HepG2 (cell line): ENCODE data around the gene ADAMTS4. TPM values are rescaled to one million over a fixed set of nuclear protein-coding genes. Genes with fewer than 3 reads are reported as not detected.
A peak's percentile ranks its signal among the peaks of the same experiment; 100 is the strongest.

ENCODE experiments used
- ATAC-seq: fragments of 200-7000 bp; cut with Tn5 transposase; 3 replicates; pipeline ENCODE4 v1.9.1; 2020; ENCODE audit warnings: mild to moderate bottlenecking, moderate library complexity
- BruUV-seq: library from RNA; stranded (reverse); fragments of 400-500 nt; replicated peaks from 2 replicates; lab custom pipeline; 2021; lab: Mats Ljungman, UMichigan
- CTCF ChIA-PET: fragments of 300-600 bp; formaldehyde crosslinking; extraction: SDS; loops from one replicate; lab custom pipeline; 2021; ENCODE audit warnings: low total read pairs, inconsistent platforms, low intra/inter-chr PET ratio; lab: Yijun Ruan, JAX
- POLR2A ChIA-PET: fragments of 350-600 bp; sonication (Branson Sonifier 250); formaldehyde crosslinking; loops from one replicate; lab custom pipeline; 2020; ENCODE audit warnings: antibody characterized with exemption, inconsistent platforms; lab: Yijun Ruan, JAX
- DNase-seq: peaks from one replicate; pipeline ENCODE4 v3.0.0-alpha.2; 2015; ENCODE audit warnings: low spot score
- FAIRE-seq: peaks from 3 replicates; lab custom pipeline; 2011; peaks lifted over from hg19 to GRCh38; lab: Jason Lieb, UNC
- H2AFZ ChIP-seq: one replicate; pipeline ENCODE4 v1.6.1; 2011; ENCODE audit warnings: low read length, inconsistent platforms
- H3K27ac ChIP-seq: fragments of 300-600 bp; 3 replicates; pipeline ENCODE4 v1.8.0; 2011; ENCODE audit warnings: mixed run types, mild to moderate bottlenecking, mixed read lengths, low read length, inconsistent platforms; ENCODE audit not compliant: insufficient read depth; ENCODE audit errors: extremely low read length
- H3K27me3 ChIP-seq, 2 experiments: fragments of 200-600 bp in 1 of 2; 2 replicates in 1 of 2; 3 replicates in 1 of 2; pipeline versions ENCODE4 v1.6.0 to v1.8.0; 2011; ENCODE audit warnings: low read length in 2 of 2, mild to moderate bottlenecking in 2 of 2, moderate library complexity in 2 of 2, inconsistent platforms in 1 of 2; ENCODE audit not compliant: insufficient read depth in 2 of 2, control insufficient read depth in 1 of 2
- H3K36me3 ChIP-seq, 2 experiments: fragments of 200-600 bp in 1 of 2; replicated peaks in 1 of 2; 2 replicates in 1 of 2; 3 replicates in 1 of 2; pipeline versions ENCODE4 v1.5.1 to v1.8.0; 2011; ENCODE audit warnings: low read length in 2 of 2, inconsistent platforms in 1 of 2; ENCODE audit not compliant: insufficient read depth in 2 of 2, control insufficient read depth in 1 of 2
- H3K4me1 ChIP-seq: 2 replicates; pipeline ENCODE4 v1.5.1; 2012; ENCODE audit warnings: low read length, inconsistent platforms; ENCODE audit not compliant: insufficient read depth
- H3K4me2 ChIP-seq: 2 replicates; pipeline ENCODE4 v1.6.0; 2011; ENCODE audit warnings: low read depth, low read length, inconsistent platforms
- H3K4me3 ChIP-seq, 3 experiments: fragments of 200-600 bp in 1 of 3; sonication (generic), shearing (Covaris generic) in 1 of 3; replicated peaks in 1 of 3; 2 replicates each; pipeline ENCODE4 v1.5.1; 2011 to 2016; ENCODE audit warnings: low read length in 3 of 3, inconsistent platforms in 2 of 3, low read depth in 2 of 3, mild to moderate bottlenecking in 2 of 3, control low read depth in 1 of 3, mixed read lengths in 1 of 3; ENCODE audit not compliant: insufficient read depth in 1 of 3
- H3K79me2 ChIP-seq: one replicate; pipeline ENCODE4 v1.6.1; 2011; ENCODE audit warnings: low read length, inconsistent platforms; ENCODE audit not compliant: insufficient read depth
- H3K9ac ChIP-seq: 2 replicates; pipeline ENCODE4 v1.6.0; 2011; ENCODE audit warnings: mild to moderate bottlenecking, low read depth, low read length, inconsistent platforms; ENCODE audit not compliant: insufficient read depth
- H3K9me3 ChIP-seq: 2 replicates; pipeline ENCODE4 v1.5.1; 2012; ENCODE audit warnings: mild to moderate bottlenecking, low read length
- H4K20me1 ChIP-seq: 2 replicates; pipeline ENCODE4 v1.6.0; 2011; ENCODE audit warnings: inconsistent platforms, mild to moderate bottlenecking, low read length, moderate library complexity; ENCODE audit not compliant: insufficient read depth
- CTCF ChIP-seq: sonication (generic); formaldehyde crosslinking; IDR thresholded peaks from 2 replicates; pipeline ENCODE4 v1.5.0; 2020; ENCODE audit warnings: mild to moderate bottlenecking, missing genetic modification reagents, moderate library complexity
- DBP ChIP-seq: sonication (generic); formaldehyde crosslinking; IDR thresholded peaks from 2 replicates; pipeline ENCODE4 v1.4.0; 2020; ENCODE audit warnings: missing genetic modification reagents; ENCODE audit errors: not compliant biosample characterization
- IRX3 ChIP-seq: sonication (generic); formaldehyde crosslinking; IDR thresholded peaks from 2 replicates; pipeline ENCODE4 v1.8.1; 2023; ENCODE audit warnings: mild to moderate bottlenecking, low read depth, missing genetic modification reagents, borderline replicate concordance
- LRRFIP1 ChIP-seq: sonication (generic); formaldehyde crosslinking; conservative IDR thresholded peaks from 2 replicates; pipeline ENCODE4 v1.4.0; 2020; ENCODE audit warnings: missing genetic modification reagents
- MAFF ChIP-seq: IDR thresholded peaks from 2 replicates; pipeline ENCODE4 v1.6.1; 2011; ENCODE audit warnings: low read depth, low read length, improper control_type of control experiment
- MEF2D ChIP-seq: sonication (generic); formaldehyde crosslinking; IDR thresholded peaks from 2 replicates; pipeline ENCODE4 v1.5.1; 2020; ENCODE audit warnings: mild to moderate bottlenecking, missing genetic modification reagents
- NONO ChIP-seq, 2 experiments: fragments of 450-650 bp in 1 of 2; sonication (generic) in 1 of 2; formaldehyde crosslinking in 1 of 2; IDR thresholded peaks in 1 of 2; conservative IDR thresholded peaks in 1 of 2; 2 replicates each; pipeline versions ENCODE4 v1.6.1 to v1.8.0; 2017 to 2022; ENCODE audit warnings: mild to moderate bottlenecking in 1 of 2, missing genetic modification reagents in 1 of 2, moderate library complexity in 1 of 2
- RFX1 ChIP-seq: fragments of 450-650 bp; IDR thresholded peaks from 2 replicates; pipeline ENCODE4 v1.6.1; 2017
- RORA ChIP-seq: sonication (generic); formaldehyde crosslinking; IDR thresholded peaks from 2 replicates; pipeline ENCODE4 v1.5.0; 2020; ENCODE audit warnings: mild to moderate bottlenecking, missing genetic modification reagents, moderate library complexity
- TAF1 ChIP-seq: sonication (generic); formaldehyde crosslinking; IDR thresholded peaks from 2 replicates; pipeline ENCODE4 v1.4.0; 2020; ENCODE audit warnings: missing genetic modification reagents
- ZBTB38 ChIP-seq: sonication (generic); formaldehyde crosslinking; IDR thresholded peaks from 2 replicates; pipeline ENCODE4 v1.5.1; 2020; ENCODE audit warnings: mild to moderate bottlenecking, missing genetic modification reagents
- ZFP37 ChIP-seq: sonication (generic); formaldehyde crosslinking; IDR thresholded peaks from 2 replicates; pipeline ENCODE4 v1.4.0; 2020; ENCODE audit warnings: missing genetic modification reagents, borderline replicate concordance
- ZMYM3 ChIP-seq: sonication (generic); formaldehyde crosslinking; IDR thresholded peaks from 2 replicates; pipeline ENCODE4 v1.5.1; 2020; ENCODE audit warnings: mild to moderate bottlenecking, missing genetic modification reagents
- ZNF230 ChIP-seq: sonication (generic); formaldehyde crosslinking; IDR thresholded peaks from 2 replicates; pipeline ENCODE4 v1.4.0; 2020; ENCODE audit warnings: mild to moderate bottlenecking, missing genetic modification reagents
- ZNF557 ChIP-seq: sonication (generic); formaldehyde crosslinking; IDR thresholded peaks from 2 replicates; pipeline ENCODE4 v1.4.0; 2020; ENCODE audit warnings: missing genetic modification reagents
- ZNF709 ChIP-seq: sonication (generic); formaldehyde crosslinking; IDR thresholded peaks from 2 replicates; pipeline ENCODE4 v1.5.0; 2020; ENCODE audit warnings: mild to moderate bottlenecking, missing genetic modification reagents
- WGBS: methylation state at CpG from one replicate; pipeline ENCODE4 v1.1.6; 2017; ENCODE audit warnings: low lambda C conversion rate; 5-methylcytosine and 5-hydroxymethylcytosine counted together
- in situ Hi-C: cut with HindIII; loops from 2 replicates; pipeline ENCODE4 v1.10.0; 2017; ENCODE audit warnings: low pct_unique_long_range_greater_than_20kb; ENCODE audit not compliant: extremely low pct_ligation_motif_present
- intact Hi-C: fragments of 100-400 bp; cut with micrococcal nuclease; formaldehyde crosslinking; loops from one replicate; pipeline ENCODE4 v1.10.0; 2022; ENCODE audit not compliant: unreplicated experiment
- polyA plus RNA-seq, 8 experiments: library from polyadenylated mRNA; depleted of rRNA in 3 of 8; stranded (reverse) in 7 of 8; unstranded in 1 of 8; fragments of >200 nt; fragmentation: Illumina TruSeq in 4 of 8; extraction: Trizol in 4 of 8; gene quantifications; 2 replicates each; pipeline versions ENCODE4 v1.2.1 to v1.2.3, GENCODE V29; 2011 to 2016; ENCODE audit warnings: low read depth in 4 of 8, missing spikeins in 1 of 8, mixed read lengths in 1 of 8; ENCODE audit not compliant: insufficient read depth in 1 of 8
- total RNA-seq, 5 experiments: library from RNA; depleted of rRNA; stranded (reverse); fragments of >200 nt; fragmentation: Illumina TruSeq; extraction: Trizol; gene quantifications; 2 replicates each; pipeline ENCODE4 v1.2.3, GENCODE V29; 2016; ENCODE audit warnings: low read depth in 1 of 5

Gene ADAMTS4
- total and polyA plus RNA-seq, 2 of the 13 experiments (the other 11 are each of a cell fraction or from before 2014, with no cell fraction given) = 0.51 to 1.7 TPM

- TF ChIP-seq ZFP37 (CRISPR knock-in tag) (0 out of 2 replicates have a peak, but pooled peaks have one; percentile 42), RFX1 (no peak), MEF2D (no peak), ZNF557 (CRISPR knock-in tag) (0 out of 2 replicates have a peak, but pooled peaks have one; percentile 62), RORA (CRISPR knock-in tag) (no peak), DBP (peak; percentile 53), IRX3 (CRISPR knock-in tag) (no peak)
These were observed 6.1 kb downstream of the ADAMTS4 start (continued) for GRCh38 chr1:161192476-161193465.

- no TSS peak for BruUV-seq
- Histone ChIP-seq H3K36me3 (no peaks in the 10 kb centered on the region; a peak in 1 of 5 replicates), H3K27me3 (no peaks in the 10 kb centered on the region), H3K9ac (no peak overlapping the region), H2AFZ (no peak overlapping the region), H3K4me2 (no peak overlapping the region), H3K27ac (no peak overlapping the region), H4K20me1 (no peaks in the 10 kb centered on the region), H3K79me2 (no peaks in the 10 kb centered on the region), H3K4me3 (no peak overlapping the region), H3K9me3 (no peaks in the 10 kb centered on the region), H3K4me1 (peaks cover 27% of the 10 kb centered on the region)
- intact Hi-C loops = loop anchor here (1.0 to 2.0 kb wide), 2 partner anchors 183 to 190 kb away; no protein-coding TSS in a partner anchor
- FAIRE-seq (no peak), DNase-seq (no peak), ATAC-seq (no peak)
- in situ Hi-C loops = no loop called here
- WGBS = 52% methylated on average over 8 of the region's 8 CpGs
- POLR2A ChIA-PET = no interaction called here
- CTCF ChIA-PET = interaction anchor here (0.8 to 1.7 kb wide), 5 partner anchors 18 to 190 kb away, joined by 3 to 15 read pairs (median 7); partner anchors contain the start of gene TOMM40L
- TF ChIP-seq MAFF (no peak), ZNF230 (CRISPR knock-in tag) (no peak), LRRFIP1 (CRISPR knock-in tag) (no peak), ZBTB38 (CRISPR knock-in tag) (no peak), ZMYM3 (CRISPR knock-in tag) (no peak), NONO (IDR thresholded peaks at IDR 0.05) (no peak), NONO (CRISPR knock-in tag; conservative IDR thresholded peaks at IDR 0.05) (no peak), ZNF709 (CRISPR knock-in tag) (no peak), TAF1 (no peak), CTCF (no peak)
These were observed 6.9 kb downstream of the ADAMTS4 start for GRCh38 chr1:161191971-161192370.
